ENCODE results near the gene GRAP. TPM values are rescaled to one million over a fixed set of nuclear protein-coding genes. Genes with fewer than 3 reads are reported as not detected.
"Not testable (repeated sequence)": the region's sequence is repeated elsewhere in the genome, so short reads cannot be mapped to it uniquely, and the experiment has no call there.

GRAP gene
- total RNA-seq = 2.9 TPM
- long read RNA-seq, transcript GRAP-201 (5 exons, 2,651 nt) = major isoform, 5 of 6 reads
- long read RNA-seq, partial matches to known transcripts = 0 of 6 reads
- long read RNA-seq, other reads (novel, unspliced or antisense) = 1 of 6 reads

GRCh38 chr17:19046782-19047375, at the start of gene GRAP:
Gene GRAP, minus strand, starts transcription at chr17:19046957. Its CDS starts 31 bp downstream, at chr17:19046926.
- DNase-seq (ENCODE audit: low spot score); intact Hi-C loops (cut with DNase I): not testable (repeated sequence)

GRCh38 chr17:19093684-19094438, 47.1 kb upstream of the GRAP start:
- peak; percentile 49 for DNase-seq (ENCODE audit: low spot score)
- intact Hi-C loops (cut with DNase I) = not testable (repeated sequence)

GRCh38 chr17:19092737-19093683, 46.3 kb upstream of the GRAP start:
- intact Hi-C loops (cut with DNase I); DNase-seq (ENCODE audit: low spot score): not testable (repeated sequence)

- DNase-seq (ENCODE audit: low spot score); intact Hi-C loops (cut with DNase I): not testable (repeated sequence)
Measured at GRCh38 chr17:19090058-19090772, 43.5 kb upstream of the GRAP start.

- DNase-seq (ENCODE audit: low spot score); intact Hi-C loops (cut with DNase I): not testable (repeated sequence)
Measured at GRCh38 chr17:19088804-19089685, 42.3 kb upstream of the GRAP start.

- intact Hi-C loops (cut with DNase I); DNase-seq (ENCODE audit: low spot score): not testable (repeated sequence)
Measured at GRCh38 chr17:19077386-19077785, 30.6 kb upstream of the GRAP start.

GRCh38 chr17:19076398-19077192, 29.8 kb upstream of the GRAP start:
- intact Hi-C loops (cut with DNase I) = not testable (repeated sequence)
- DNase-seq (ENCODE audit: low spot score) = peak; percentile 68

GRCh38 chr17:19070318-19071168, 23.8 kb upstream of the GRAP start:
- DNase-seq (ENCODE audit: low spot score) = not testable (repeated sequence)

GRCh38 chr17:19064378-19064777, 17.6 kb upstream of the GRAP start:
- intact Hi-C loops (cut with DNase I) = not testable (repeated sequence)
- DNase-seq (ENCODE audit: low spot score) = peak; percentile 31

More at GRCh38 chr17:19070318-19071168, 23.8 kb upstream of the GRAP start:
- intact Hi-C loops (cut with DNase I) = not testable (repeated sequence)

- DNase-seq (ENCODE audit: low spot score) = peak; percentile 77
Measured at GRCh38 chr17:19063326-19063956, 16.7 kb upstream of the GRAP start.

GRCh38 chr17:19062718-19063325, 16.1 kb upstream of the GRAP start:
- DNase-seq (ENCODE audit: low spot score); intact Hi-C loops (cut with DNase I): not testable (repeated sequence)

More at GRCh38 chr17:19063326-19063956, 16.7 kb upstream of the GRAP start:
- intact Hi-C loops (cut with DNase I) = not testable (repeated sequence)

GRCh38 chr17:19062009-19062717, 15.4 kb upstream of the GRAP start:
- intact Hi-C loops (cut with DNase I) = not testable (repeated sequence)
- DNase-seq (ENCODE audit: low spot score) = peak; percentile 77

- intact Hi-C loops (cut with DNase I); DNase-seq (ENCODE audit: low spot score): not testable (repeated sequence)
Measured at GRCh38 chr17:19055447-19055846, 8.7 kb upstream of the GRAP start.

- peak; percentile 5 for DNase-seq (ENCODE audit: low spot score)
- intact Hi-C loops (cut with DNase I) = not testable (repeated sequence)
Measured at GRCh38 chr17:19048826-19049225, 2.1 kb upstream of the GRAP start.

GRCh38 chr17:19047510-19047909, 753 bp upstream of the GRAP start:
- intact Hi-C loops (cut with DNase I) = not testable (repeated sequence)
- peak; percentile 51 for DNase-seq (ENCODE audit: low spot score)
